ENCODE data around the gene RAB11FIP5. TPM values are rescaled to one million over a fixed set of nuclear protein-coding genes. Genes with fewer than 3 reads are reported as not detected.

The RAB11FIP5 gene
- total and polyA plus RNA-seq, 2 experiments from 2014 or later: 4.2 to 12.1 TPM

DNA sequence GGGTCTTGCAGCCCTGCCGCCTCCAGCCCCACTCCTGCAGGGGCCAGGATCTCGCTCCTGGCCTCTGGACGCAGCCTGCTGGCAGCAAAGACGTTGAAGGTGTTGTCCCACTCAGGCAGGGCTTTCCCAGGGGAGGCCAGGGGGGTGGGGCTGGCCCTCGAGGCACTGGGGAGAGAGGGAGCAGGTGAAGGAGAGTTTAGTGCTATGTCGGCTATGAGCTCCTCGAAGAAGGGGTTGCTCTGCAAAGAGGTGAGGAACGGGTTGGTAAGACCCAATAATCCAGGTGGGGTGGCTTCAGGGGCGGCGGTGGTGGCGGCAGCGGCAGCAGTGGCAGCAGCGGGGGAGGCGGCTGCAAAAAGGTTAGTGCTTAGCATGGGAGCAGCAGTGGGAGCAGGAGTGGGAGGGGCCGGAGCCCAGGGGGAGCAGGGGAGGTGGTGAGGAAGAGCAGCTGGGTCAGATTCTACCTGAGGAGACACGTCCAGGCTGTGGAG is 31.5 kb downstream of the RAB11FIP5 start:
- H3K36me3 ChIP-seq: no peaks in the 10 kb centered on the region
- no peaks in the 10 kb centered on the region for H3K4me1 ChIP-seq (ENCODE audit: low read depth)
- TF ChIP-seq, protein P1, sequence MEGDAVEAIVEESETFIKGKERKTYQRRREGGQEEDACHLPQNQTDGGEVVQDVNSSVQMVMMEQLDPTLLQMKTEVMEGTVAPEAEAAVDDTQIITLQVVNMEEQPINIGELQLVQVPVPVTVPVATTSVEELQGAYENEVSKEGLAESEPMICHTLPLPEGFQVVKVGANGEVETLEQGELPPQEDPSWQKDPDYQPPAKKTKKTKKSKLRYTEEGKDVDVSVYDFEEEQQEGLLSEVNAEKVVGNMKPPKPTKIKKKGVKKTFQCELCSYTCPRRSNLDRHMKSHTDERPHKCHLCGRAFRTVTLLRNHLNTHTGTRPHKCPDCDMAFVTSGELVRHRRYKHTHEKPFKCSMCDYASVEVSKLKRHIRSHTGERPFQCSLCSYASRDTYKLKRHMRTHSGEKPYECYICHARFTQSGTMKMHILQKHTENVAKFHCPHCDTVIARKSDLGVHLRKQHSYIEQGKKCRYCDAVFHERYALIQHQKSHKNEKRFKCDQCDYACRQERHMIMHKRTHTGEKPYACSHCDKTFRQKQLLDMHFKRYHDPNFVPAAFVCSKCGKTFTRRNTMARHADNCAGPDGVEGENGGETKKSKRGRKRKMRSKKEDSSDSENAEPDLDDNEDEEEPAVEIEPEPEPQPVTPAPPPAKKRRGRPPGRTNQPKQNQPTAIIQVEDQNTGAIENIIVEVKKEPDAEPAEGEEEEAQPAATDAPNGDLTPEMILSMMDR (IDR thresholded peaks at IDR 0.05; ENCODE audit: low read depth, low read length): no peak
- DNase-seq (ENCODE audit: low read depth in 1 of 2, low spot score in 1 of 2): no peak
- H3K9me3 ChIP-seq (ENCODE audit: low read depth): no peaks in the 10 kb centered on the region
- peaks cover 20% of the 10 kb centered on the region for H3K27me3 ChIP-seq
- no peak overlapping the region for H3K27ac ChIP-seq
- no peak overlapping the region for H3K4me3 ChIP-seq

DNA sequence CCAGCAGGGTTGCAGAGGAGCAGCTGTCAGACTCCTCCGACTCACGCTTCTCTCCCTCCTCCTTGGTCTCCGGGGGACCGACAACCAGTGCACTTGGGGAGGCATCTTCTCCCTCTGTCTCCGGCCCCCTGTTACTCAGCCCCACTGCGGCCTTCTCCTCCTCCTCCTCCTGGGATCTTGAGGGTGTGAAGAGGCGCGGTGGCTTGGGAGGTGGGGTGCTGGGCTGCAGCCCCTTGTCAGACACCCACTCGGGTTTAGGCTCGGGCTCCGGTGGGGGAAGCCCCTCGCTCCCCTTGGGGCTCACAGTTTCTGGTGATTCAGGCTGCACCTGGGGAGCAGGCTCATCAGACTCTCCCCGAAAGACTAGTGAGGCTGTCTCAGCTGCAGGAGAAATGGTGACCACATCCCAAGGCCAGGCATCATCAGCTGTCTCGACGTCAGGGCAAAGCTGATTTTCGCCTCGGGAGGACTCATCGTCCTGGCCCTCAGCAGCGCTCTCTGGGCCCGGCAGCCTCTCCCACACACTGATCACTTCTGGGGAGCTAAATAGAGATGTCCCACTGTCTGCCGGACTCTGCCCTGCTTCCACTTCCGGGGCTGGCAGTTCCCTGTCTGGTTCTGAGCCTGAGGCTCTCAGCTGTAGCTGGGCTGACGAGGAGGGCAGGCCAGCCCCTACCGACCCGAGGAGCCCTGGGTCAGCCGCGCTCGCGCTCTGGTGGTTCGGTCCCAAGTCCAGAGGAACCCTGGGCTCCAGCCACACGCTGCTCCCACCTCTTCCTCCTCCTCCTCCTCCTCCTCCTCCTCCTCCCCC is 32.2 kb downstream of the RAB11FIP5 start:
- TF ChIP-seq, protein P1 (IDR thresholded peaks at IDR 0.05; ENCODE audit: low read depth, low read length): no peak
- Histone ChIP-seq H3K36me3 (no peaks in the 10 kb centered on the region), H3K9me3 (ENCODE audit: low read depth) (no peaks in the 10 kb centered on the region), H3K27me3 (peaks cover 20% of the 10 kb centered on the region), H3K27ac (no peak overlapping the region), H3K4me1 (ENCODE audit: low read depth) (no peaks in the 10 kb centered on the region), H3K4me3 (no peak overlapping the region)
- peak in 1 of 2 donors; percentile 16 for DNase-seq (ENCODE audit: low read depth in 1 of 2, low spot score in 1 of 2)

DNA sequence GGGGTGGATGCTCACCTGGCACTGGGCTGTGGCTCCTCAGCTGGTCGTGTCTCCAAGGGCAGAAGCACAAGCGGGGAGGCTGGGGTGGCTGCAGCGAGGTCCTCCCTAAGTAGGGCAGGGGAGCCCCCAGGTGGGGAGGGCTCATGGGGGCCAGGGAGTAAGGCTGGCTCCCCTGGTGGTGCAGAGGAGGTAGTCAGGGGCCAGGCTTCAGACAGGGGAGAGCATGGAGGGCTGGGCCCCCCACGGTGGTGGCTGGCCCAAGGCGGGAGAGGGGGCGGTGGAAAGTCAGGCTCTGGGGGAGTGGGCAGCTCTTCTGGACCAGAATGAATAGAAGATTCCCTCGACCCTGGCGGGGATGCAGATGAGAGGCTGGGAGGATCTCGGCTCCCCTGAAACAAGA is 33.1 kb downstream of the RAB11FIP5 start:
- H3K4me1 ChIP-seq (ENCODE audit: low read depth): no peaks in the 10 kb centered on the region
- no peaks in the 10 kb centered on the region for H3K9me3 ChIP-seq (ENCODE audit: low read depth)
- no peak overlapping the region for H3K27ac ChIP-seq
- peaks cover 20% of the 10 kb centered on the region for H3K27me3 ChIP-seq
- TF ChIP-seq, protein P1 (IDR thresholded peaks at IDR 0.05; ENCODE audit: low read depth, low read length): no peak
- H3K4me3 ChIP-seq: no peak overlapping the region
- no peaks in the 10 kb centered on the region for H3K36me3 ChIP-seq
- DNase-seq (ENCODE audit: low read depth in 1 of 2, low spot score in 1 of 2): no peak

DNA sequence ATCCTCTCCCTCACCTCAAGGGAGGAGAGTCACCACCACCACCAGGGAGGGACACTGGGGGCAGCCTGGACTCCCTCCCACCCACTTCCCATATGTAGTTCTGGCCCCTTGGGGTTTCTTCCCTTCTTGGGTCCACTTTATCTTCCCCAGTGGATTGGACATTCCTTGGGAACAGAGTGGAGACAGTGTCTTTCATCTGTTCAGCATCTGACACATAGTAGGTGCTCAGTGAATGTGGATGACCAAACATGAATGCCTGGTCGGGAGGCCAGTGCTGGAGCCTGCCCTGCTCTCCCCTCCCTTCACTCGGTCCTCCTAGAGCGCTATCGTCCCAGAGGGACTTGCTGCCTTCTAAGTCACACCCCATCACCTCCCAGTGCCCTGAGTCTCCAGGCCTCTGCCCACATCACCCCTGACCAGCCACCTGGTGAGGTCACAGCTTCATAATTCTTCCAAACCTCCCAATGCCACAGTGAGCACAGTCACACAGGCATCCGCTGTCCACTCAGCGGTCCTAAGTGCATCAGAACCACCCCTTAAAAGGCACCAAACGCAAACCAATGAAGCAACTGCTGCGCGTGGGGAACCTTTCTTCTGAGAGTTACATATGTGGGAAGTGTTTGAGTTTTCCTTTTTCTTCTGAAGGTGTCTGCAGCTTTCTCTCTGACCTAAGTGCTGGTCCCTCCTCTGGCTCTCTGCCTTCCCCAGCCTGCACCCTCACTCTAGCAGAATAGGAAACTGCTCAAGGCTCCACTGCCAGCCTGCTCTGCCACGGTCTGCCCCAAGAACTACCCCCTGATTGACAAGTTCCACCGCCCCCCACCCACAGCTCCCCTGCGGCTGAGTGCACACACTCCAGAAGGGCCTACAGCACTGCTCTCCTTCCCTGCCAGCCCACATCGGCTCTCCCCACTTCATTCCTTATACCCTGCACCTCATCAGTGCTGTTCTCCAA is 34.0 kb downstream of the RAB11FIP5 start:
- H3K4me3 ChIP-seq: no peak overlapping the region
- DNase-seq (ENCODE audit: low read depth in 1 of 2, low spot score in 1 of 2): no peak
- H3K4me1 ChIP-seq (ENCODE audit: low read depth): no peaks in the 10 kb centered on the region
- no peaks in the 10 kb centered on the region for H3K36me3 ChIP-seq
- no peaks in the 10 kb centered on the region for H3K9me3 ChIP-seq (ENCODE audit: low read depth)
- no peak overlapping the region for H3K27ac ChIP-seq
- peaks cover 17% of the 10 kb centered on the region for H3K27me3 ChIP-seq
- TF ChIP-seq, protein P1 (IDR thresholded peaks at IDR 0.05; ENCODE audit: low read depth, low read length): no peak

DNA sequence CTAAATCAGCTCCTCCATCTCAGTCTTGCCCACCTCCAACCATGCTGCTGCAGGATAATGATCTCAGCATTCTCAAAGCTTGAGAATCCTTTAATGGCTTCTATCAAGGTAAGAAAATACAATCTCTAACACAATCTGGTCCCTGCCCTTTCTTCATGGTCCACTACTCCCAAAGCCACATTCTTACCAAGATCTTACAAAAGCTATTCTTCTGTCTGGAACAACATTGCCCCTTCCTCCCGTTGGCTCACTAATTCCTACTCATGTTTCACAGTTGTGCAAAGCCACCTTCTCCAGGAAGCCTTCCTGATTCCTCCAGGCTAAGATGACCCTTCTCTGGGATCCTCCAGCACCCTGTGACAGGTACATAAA is 35.3 kb downstream of the RAB11FIP5 start:
- Histone ChIP-seq H3K4me1 (ENCODE audit: low read depth) (no peaks in the 10 kb centered on the region), H3K4me3 (no peak overlapping the region), H3K9me3 (ENCODE audit: low read depth) (no peaks in the 10 kb centered on the region), H3K27me3 (peaks cover 21% of the 10 kb centered on the region), H3K27ac (no peak overlapping the region), H3K36me3 (no peaks in the 10 kb centered on the region)
- DNase-seq (ENCODE audit: low read depth in 1 of 2, low spot score in 1 of 2): no peak
- TF ChIP-seq, protein P1 (IDR thresholded peaks at IDR 0.05; ENCODE audit: low read depth, low read length): no peak

Data from cardiac muscle cell (in vitro differentiated cells and primary cell).